ENCODE results near the gene CES5A.
"Not testable (repeated sequence)": the region's sequence is repeated elsewhere in the genome, so short reads cannot be mapped to it uniquely, and the experiment has no call there.

CES5A gene, protein sequence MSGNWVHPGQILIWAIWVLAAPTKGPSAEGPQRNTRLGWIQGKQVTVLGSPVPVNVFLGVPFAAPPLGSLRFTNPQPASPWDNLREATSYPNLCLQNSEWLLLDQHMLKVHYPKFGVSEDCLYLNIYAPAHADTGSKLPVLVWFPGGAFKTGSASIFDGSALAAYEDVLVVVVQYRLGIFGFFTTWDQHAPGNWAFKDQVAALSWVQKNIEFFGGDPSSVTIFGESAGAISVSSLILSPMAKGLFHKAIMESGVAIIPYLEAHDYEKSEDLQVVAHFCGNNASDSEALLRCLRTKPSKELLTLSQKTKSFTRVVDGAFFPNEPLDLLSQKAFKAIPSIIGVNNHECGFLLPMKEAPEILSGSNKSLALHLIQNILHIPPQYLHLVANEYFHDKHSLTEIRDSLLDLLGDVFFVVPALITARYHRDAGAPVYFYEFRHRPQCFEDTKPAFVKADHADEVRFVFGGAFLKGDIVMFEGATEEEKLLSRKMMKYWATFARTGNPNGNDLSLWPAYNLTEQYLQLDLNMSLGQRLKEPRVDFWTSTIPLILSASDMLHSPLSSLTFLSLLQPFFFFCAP

DNA sequence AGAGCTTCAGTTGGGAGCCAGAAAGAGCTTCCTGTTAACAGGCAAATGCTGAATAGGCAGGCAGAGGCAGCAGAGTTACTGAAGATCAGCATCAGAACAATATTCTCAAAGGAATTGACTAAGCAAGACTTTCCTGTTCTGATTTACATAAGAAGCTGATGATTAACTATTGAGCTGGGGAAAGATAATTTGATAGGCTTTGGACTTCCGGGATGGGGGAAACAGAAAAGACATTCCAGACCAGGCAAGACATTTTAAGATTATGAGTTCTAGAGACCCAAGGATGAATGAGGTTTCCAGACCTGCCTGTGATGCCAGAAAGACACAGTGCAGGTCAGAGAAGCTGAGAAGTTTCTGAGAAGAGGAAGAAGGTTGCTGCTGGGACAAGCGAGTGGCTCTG, at the start of gene CES5A:
Gene CES5A (minus strand): TSS at position 101 of the 400 bp plus-strand sequence. CDS start 152 bp downstream, outside the sequence.
- no peak for DNase-seq

DNA sequence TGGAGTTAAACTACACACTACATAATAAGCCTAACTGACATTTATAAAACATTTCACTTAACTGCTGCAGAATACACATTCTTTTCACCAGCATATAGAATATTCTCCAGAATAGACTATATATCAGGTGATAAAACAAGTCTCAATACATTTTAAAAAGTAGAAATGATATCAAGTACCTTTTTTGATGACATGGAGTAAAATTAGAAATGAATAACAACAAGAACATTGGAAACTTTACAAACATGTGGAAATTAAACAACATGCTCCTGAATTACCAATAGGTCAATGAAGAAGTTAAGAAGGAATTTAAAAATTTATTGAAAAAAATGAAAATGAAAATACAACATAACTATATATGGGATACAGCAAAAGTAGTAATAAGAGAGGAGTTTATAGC, 47.5 kb upstream of the CES5A start:
- no peak for DNase-seq

DNA sequence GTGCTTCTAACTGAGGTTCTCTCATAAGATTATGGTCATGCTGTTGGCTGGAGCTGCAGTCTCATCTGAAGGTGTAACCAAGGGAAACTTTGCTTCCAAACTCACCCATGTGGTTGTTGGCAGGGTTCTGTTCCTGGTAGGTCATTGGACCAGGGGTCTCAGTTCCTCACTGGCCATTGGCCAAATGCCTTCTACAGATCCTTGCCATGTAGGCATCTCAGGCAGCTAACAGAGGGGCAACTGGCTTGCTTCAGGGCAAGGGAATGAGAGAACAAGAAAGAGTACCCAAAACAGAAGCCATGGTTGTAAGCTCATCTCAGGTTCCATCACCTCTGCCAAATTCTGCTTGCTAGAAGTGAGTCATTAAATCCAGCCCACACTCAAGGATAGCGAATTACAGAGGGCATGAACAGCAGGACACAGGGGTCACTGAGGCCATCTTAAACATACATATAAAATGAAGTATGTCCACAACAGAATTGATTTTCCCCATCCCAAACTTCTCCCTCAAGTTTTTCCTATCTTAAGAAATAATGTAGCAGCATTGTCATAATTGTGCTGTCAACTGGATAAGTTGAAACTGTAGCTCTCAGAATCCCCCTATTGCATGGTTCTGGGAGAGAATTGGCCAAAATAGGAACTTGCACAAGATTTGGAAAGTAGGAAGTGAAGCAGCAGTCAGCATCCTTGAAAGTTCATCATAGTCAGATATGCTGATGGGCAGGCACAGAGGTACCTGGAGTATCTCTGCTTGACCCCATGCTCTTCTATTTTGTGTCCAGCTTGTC, 42.4 kb upstream of the CES5A start:
- no peak for DNase-seq

DNA sequence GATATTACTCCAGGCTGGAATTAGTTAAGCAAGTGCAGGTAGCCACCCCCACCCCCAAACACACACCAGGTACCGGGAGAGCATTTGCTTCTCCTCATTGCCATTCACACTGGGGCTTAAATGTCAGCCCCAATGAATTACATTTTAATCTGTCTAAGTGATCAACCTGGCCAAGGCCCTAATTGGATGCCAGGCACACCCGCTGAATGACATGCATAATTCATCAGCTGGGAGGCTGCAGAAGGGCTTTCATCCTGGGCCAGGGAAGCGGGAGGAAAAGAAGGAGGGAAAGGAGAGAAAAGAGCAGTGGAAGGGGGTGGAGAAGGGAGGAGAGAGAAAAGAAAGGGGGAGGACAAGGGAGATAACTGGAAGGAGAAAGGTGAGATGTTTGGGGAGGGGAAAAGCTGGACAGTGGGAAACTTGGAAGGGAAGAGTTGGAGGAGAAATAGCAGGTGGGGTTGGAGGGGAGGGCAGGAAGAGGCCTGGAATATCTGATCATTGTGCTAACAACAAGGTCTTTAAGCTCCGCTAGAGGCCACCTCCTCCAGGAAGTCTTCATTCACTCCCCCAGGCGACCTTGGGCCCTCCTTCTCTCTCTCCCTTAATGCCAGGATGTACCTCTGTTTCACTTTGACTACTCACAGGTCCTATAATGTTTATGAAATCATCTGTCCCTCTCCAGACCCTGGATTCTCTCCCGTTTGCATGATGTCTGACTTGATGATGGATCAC, 40.1 kb upstream of the CES5A start:
- peak; percentile 90 for DNase-seq

DNA sequence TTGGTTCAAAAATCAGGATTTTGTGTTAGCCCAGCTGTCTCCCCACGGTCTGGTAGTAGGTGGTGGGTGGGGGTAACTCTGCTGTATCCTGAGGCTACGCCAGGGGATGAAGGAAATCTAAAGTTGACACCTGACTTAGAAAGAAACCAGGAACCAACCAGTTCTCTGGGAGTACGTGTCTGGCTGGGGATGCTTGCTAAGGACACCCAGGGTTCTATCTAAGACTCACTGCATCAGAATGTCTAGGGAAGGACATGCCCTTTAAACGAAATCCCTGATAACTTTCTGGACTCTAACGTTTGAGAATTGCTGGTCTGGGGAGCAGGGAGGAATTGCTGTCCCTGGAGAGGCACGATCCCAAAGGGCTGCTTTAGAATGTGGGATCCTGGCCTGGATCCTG, 39.2 kb upstream of the CES5A start:
- no peak for DNase-seq

DNA sequence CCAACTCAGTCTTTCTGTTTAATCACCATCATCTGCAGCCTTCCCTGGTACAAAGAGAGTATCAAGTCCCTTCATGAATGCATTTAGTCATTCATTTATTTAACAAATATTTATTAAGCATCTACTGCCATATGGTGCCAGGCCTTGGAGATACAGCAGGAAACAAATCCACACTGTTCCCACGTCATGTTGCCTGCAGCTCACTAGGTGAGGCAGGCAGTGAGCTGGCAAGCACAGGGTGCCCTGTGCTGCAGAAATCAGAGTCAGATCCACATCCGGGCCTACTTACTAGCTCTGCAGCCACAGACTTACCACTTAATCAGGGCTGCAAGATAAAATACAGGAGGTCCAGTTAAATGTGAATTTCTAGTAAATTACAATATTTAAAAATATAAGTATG, 38.5 kb upstream of the CES5A start:
- DNase-seq: peak; percentile 1

DNA sequence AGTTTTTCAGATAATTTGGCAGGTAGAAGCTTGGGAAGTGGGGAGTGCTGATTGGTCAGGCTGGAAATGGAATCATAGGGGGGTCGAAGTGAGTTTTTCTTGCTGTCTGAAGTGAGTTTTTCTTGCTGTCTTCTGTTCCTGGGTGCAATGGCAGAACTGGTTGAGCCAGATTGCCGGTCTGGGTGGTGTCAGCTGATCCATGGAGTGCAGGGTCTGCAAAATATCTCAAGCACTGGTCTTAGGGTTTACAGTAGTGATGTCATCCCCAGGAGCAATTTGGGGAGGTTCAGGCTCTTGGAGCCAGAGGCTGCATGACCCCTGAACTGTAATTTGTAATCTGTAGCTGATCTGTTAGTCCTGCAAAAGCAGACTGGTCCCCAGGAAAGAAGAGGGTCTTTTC, 37.9 kb upstream of the CES5A start:
- DNase-seq: not testable (repeated sequence)

DNA sequence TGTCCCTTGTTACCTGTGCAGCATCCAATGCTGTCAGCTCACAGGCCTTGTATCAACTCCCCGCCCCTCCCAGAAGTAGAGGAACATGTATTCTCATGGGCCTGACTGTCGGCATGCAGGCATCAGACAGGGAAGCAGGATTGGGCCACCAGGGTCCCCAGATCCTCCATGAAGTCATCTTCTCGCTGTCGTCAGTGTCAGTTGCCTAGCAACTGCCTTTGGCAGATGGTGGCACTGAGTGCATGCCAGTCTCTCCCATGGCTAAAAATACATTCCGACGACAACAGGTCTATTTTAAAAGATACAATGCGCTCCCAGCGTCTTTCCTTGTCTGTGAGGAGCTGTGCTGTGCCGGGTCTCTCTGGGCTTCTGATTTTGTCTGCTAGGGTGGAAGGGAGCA, 36.8 kb upstream of the CES5A start:
- DNase-seq: peak; percentile 11

DNA sequence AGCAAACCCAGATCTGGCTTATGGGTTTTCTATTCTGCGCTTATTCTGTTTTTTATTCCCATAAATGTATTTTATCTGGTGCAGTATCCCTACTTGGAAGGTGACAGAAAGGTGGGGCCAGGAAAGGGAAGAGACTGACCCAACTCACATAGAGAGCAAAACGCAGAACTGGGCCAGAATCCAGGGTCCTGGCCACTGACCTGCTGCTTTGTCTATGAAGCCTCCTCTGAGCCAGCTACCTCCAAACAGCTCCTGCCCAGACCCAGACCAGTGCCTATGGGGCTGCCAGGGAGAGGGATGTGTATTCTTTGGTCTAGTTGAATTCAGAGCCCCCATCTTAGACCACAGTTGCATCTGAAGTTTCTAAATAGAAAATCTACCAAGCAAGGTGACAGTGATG, 36.4 kb upstream of the CES5A start:
- DNase-seq: no peak

DNA sequence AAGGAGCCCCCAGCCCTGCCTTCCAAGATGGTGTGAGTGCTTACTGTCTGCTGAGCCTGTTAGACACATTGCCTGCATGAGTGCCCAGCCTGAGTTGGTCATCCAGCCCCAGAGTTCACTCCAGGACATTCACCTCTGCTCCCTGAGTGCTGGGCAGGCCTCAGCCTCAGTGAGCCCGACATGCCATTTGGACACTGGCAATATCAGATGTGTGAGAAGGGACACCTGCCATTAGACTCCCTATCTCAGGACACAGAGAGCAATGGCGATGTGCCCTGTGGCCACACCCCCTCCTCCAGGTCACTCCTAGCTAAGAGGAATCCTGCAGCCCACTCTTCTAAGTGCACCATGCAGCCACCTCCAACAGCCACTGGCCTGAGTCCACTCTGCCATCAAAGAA, 34.7 kb upstream of the CES5A start:
- no peak for DNase-seq

DNA sequence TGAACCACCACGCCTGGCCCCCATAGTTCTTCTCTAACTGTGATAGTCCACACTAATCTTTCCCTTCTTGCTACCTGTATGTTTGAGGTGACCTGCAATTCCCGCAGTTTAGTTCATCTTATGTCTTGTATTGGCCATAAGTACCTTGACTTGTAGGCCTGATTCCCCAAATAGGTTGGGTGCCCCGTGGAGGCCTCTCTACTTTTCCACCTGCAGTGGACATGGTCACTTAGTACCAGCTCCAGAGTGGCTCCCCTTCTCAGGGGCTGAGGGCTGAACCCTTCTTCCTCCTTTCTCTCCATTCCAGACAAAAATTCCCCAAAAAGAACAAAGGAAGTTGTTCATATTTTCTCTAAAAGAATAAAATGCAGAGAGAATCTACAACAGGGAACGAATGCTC, 33.5 kb upstream of the CES5A start:
- no peak for DNase-seq

DNA sequence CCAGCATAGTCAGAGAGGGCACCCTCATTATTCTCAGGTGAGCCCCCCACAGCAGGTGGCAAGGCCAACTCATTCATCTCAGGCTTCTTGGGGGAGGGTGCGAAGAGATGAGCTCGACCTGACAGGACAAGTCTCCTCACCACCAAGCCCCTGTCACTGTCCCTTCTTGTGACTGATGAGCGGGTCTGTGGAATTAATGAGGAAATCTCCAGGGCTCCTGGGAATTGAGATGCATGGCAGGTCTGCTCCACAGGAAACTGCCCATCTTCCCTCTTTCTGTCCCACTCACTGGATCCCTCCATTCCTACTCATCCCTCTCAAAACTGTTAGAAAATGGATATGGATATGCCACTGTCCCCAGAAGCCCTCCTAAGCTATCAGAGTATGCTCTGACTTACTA, 32.5 kb upstream of the CES5A start:
- DNase-seq: no peak

DNA sequence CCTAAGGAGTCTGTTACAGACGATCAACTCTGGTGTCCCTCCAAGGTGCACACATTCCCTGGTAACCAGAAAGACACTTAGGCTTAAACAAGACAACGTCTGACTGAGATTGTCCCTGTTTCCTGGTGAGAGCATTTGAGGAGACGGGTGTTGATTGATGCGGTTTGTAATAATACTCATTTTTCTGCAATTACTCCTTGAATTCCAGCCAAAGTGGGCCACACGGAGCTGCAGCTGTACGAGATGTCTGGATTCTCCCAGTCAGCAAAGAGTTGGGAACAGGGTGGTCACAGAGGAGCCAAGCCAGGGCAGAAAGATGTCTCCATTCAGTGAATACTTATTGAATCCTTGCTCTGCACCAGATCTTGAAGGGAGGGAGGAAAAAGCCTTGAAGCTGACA, 30.9 kb upstream of the CES5A start:
- DNase-seq: no peak

DNA sequence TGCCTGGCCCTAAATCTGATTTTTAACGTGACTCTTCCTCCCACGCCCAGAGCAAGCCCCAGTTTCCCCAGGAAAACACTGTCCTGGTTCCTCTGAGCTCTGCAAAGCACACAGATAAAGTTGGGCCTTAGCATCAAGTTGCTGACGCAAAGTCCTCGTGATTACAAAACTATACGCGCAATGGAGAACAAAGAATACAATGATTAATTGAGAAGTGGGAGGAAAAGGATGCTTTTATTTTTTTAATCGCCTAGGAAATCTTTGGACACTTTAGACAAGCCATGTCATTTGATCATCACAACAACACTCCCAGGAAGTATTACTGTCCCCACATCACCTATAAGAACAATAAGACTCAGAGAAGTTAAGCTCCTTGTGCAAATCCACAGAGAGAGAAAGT, 30.5 kb upstream of the CES5A start:
- no peak for DNase-seq

DNA sequence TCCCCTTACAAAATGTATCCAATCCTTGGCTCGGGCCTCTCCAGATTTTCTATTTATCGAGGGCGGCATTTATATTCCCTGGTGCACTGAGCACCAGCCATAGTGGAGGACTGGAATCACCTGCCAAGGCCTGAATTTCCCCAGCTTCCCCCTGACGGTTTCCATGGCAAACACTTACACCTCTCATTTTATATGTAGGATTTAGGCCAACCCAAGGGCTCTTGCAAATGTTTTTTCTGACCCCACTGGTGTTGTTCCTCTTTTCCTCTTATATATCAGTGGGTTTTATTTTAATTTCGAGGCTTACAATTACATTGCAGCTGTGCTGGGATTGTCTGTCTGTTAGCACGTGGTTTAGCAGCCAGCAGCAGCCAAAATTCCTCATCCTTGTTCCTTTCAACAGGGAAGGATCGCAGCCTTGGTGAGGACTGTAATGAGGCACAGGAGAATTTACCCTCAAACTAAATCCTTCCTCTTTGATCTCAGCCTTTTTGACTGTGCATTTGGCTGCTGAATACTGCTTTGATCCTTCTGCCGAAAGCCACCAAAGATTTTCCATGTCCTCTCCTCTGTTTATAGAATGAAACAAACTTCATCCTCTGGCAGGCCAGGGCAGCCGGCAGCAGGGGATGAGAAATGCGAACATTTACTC, 26.5 kb upstream of the CES5A start:
- DNase-seq: no peak

DNA sequence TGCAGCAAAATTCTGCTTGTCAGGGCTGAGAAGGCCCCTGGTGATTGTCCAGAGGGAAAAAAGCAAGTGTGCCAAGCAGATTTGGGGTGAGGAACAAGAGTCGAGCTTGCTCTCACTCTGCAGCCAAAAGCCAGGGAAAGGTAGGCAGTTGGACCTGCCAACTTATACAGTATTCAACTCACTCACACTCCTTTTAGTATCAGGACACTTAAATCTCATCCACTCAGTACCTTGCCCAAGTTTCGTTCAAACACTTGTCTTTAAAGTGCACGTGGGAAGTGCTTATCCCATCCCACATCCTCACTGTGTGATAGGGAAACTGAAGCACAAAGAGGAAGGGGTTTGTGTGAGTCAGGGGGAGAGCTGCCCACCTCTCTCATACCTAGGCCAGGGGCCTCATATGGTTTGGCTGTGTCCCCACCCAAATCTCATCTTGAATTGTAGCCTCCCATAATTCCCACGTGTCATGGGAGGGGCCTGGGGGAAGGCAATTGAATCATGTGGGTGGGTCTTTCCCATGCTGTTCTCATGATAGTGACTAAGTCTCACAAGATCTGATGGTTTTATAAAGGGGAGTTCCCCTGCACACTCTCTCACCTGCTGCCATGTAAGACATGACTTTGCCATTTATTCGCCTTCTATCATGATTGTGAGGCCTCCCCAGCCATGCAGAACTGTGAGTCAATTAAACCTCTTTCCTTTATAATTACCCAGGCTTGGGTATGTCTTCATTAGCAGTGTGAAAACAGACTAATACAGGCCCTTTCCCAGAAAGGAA, 25.6 kb upstream of the CES5A start:
- DNase-seq: no peak

DNA sequence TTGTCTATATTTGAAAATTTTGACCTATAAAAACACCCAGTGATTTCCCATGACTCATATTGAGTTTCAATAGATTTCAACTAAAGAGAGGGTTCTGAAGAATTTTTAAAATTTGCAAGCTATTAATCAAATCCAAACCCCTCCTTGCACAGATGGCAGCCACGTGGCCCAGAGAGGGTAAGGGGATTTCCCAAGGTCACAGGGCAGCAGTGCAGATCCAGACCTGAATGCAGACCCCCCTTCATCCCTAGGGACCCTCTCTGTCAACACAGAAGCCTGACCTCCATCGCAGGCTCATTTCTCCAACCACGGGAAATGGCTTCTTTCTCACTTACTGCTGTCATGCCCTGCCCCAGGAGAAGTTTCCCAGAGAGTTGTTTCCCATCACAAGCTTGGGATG, 24.7 kb upstream of the CES5A start:
- no peak for DNase-seq

DNA sequence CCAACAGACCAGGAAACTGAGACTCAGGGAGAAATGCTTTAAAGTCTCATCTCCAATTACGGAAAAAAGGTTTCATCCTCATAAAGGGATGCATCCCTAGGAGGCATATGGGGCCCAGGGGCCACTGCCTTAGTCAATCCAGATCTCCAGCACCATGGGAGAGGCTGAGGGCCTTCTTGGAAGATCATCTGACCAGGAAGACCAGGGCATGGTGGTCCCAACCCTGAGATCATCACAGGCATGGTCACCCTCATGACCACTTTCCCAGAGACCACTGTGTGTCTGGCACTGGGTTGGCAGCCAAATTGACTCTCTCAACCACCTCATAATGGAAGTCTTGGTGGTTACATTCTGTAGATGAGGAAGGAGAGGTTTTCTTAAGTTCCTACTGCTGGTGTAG, 23.4 kb upstream of the CES5A start:
- no peak for DNase-seq

DNA sequence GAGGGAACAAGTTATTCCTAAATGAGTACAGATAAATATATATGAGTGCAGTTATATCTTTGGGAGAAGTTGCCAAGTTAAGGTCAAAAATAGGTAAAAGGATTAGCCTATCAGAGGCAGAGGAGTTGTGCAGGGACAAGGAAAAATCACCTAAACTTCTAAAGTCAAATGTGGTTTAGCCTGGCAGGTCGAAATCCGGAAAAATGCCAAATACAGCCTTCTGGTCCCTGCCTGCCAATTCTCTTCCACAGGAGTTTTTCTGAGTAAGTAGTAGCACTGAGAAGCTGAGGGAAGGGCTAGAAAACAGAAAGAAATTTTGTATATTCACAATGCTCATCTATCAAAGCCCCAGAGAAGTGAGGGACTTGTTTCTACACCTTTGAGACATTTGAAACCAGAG, 17.6 kb upstream of the CES5A start:
- no peak for DNase-seq

DNA sequence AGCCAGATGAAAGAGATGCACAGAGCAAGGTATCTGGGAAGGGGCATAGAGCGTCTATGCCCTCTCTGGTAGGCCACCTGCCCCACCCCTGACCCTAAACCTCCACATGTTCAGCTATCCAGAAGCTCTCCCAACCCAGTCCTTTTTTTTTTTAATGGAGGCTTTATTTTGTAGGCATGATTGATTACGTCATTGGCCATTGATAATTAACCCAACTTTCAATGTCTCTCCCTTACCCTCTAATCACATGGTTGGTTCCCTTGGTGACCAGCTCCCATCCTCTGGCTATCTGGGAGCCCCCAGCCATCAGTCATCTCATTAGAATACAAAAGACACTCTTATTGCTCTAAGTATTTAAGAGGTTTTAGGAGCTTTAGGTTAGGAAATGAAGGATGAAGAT, 14.3 kb upstream of the CES5A start:
- no peak for DNase-seq

DNA sequence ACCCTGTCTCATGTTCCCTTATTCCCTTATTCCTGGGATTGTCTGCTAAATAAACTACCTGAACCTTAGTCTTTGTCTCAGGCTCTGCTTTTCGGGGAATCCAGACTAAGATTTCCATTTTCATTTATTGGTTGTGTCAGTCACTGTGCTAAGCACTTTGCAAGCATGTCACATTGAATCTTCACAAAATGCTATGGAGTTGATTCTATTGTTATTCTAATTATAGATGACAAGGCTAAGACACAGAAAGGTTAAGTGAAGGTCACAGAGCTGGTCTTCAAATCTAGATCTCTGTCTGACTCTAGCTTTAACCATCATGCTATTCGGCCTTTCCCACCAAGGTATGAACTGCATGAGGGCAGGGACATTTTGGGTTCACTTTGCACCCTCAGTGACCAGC, 13.4 kb upstream of the CES5A start:
- DNase-seq: no peak

DNA sequence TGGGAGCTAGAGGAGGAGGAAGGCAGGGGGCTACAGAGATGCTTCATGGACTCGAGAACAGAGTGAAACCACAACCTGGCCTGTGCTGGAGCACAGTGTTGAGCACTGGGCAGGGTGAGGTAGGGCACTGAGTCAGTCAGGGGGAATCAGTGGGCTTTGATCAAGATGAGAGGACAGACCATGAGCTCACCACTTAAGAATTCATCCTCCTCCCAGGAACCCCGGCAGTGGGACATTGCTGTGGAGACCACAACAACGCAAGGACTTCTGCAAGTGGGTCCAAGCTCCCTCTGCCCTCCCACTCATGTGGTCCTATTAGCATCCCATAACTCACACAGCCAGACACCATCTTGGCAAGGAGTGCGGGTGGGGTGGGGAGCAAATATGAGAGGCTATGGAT, 1.7 kb upstream of the CES5A start:
- no peak for DNase-seq

Measured in NCI-H82 (cell line).